ENCODE data around the gene KLHL26. TPM values are rescaled to one million over a fixed set of nuclear protein-coding genes. Genes with fewer than 3 reads are reported as not detected.

KLHL26 gene
- total RNA-seq, 1 experiment from 2014 or later, result 17.1 TPM

DNA sequence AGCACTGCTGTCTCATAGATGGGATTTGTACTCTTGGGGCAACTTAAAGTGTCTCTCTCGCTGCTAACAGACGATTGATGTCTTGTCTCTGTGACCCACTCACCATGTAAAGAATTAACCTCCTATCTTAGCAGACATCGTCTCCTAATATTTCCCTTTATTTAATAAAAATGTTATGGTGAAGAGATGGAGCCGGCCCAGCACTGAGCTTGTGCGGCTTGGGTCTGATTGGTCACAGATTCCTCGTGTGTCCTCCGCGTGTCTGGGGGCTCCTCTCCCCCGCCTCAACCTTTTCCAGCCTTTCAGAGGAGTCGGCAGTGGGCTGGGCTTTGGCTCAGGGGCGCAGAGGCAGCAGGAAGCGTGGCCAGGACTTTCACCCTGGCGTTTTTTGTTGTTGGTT lies 33.5 kb downstream of the KLHL26 start (continued):
- TF ChIP-seq YY1 (IDR thresholded peaks at IDR 0.05; ENCODE audit: extremely low read depth, insufficient replicate concordance, low read depth, low read length) (no peak), ZNF274 (IDR thresholded peaks at IDR 0.05; ENCODE audit: low read depth, low read length) (no peak)

DNA sequence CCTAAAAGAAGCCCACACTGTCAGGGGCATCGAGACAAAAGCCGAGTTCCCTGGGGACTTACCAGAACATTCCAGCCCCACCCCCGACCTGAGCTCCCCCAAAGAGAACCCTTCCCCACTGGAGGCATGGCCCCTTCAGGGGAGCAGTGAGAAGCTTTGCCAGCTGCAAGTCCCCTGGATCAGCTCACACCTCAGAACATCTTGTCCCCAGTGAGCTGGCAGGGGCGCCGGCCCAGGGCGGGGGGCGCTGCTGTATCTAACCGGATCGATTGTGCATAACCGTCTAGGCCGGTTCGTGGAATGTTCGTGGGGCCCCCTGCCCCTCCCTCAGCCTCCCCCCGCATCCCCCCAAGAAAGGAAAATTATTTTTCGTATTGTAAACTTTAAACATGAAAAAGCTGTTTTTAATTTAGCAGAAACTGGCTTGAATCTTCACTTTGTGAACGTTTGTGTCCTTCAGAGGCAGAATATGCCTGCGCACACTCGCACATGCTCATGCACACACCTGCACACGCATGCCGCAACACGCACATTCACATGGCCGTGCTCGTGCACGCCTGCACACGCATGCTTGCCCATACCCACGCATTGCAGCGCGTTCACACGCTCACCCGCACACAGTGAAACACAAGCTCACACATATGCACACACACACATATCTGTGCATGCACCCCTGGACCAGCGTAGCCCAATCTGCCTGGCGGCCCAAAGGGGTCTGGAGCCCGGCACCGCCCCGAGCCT lies 34.6 kb downstream of the KLHL26 start:
- no peak overlapping the region for H3K4me2 ChIP-seq (ENCODE audit: low read length)
- H3K9me3 ChIP-seq (ENCODE audit: control insufficient read depth in 1 of 2, insufficient read depth in 1 of 2, low read depth in 1 of 2, low read length in 2 of 2), result no peaks in the 10 kb centered on the region
- ChIA-PET CTCF (interaction anchor here (0.6 kb wide), 1 partner anchor 114 kb away, joined by 3 read pairs; no protein-coding TSS in a partner anchor), POLR2A (no interaction called here), RAD21 (ENCODE audit: low non-redundant PET in 1 of 2, low total read pairs in 2 of 2, uncharacterized antibody in 2 of 2, unreplicated experiment in 2 of 2) (no interaction called here)
- intact Hi-C loops (cut with micrococcal nuclease), result no loop called here
- no peak for ATAC-seq
- no peak overlapping the region for H2AFZ ChIP-seq (ENCODE audit: low read depth, low read length, poor library complexity, severe bottlenecking)
- no peaks in the 10 kb centered on the region for H4K20me1 ChIP-seq (ENCODE audit: insufficient read depth)
- DNase-seq (ENCODE audit: low read depth, low spot score), result no peak
- H3K36me3 ChIP-seq (ENCODE audit: control insufficient read depth in 1 of 2, insufficient read depth in 2 of 2, low read length in 2 of 2), result no peaks in the 10 kb centered on the region; a peak in 1 of 4 replicates
- no peak overlapping the region for H3K9ac ChIP-seq (ENCODE audit: low read length)
- H3K27me3 ChIP-seq (ENCODE audit: insufficient read depth, low read length), result no peaks in the 10 kb centered on the region
- peaks cover 5 to 6% of the 10 kb centered on the region in 2 experiments; a peak in 2 of 4 replicates for H3K4me1 ChIP-seq (ENCODE audit: control insufficient read depth in 1 of 2, insufficient read depth in 2 of 2, low read length in 2 of 2)
- H3K79me2 ChIP-seq (ENCODE audit: insufficient read depth, low read length), result no peaks in the 10 kb centered on the region
- BruUV-seq (replicated peaks), result no TSS peak
- no peak overlapping the region for H3K4me3 ChIP-seq (replicated peaks in 1 of 2; ENCODE audit: low read depth in 1 of 2, low read length in 2 of 2)
- H3K27ac ChIP-seq (ENCODE audit: low read depth, low read length), result no peak overlapping the region
- TF ChIP-seq ATF3 (IDR thresholded peaks at IDR 0.05), result no peak
- TF ChIP-seq SIN3A (IDR thresholded peaks at IDR 0.05; ENCODE audit: low read depth), result no peak
- TF ChIP-seq, protein P1, sequence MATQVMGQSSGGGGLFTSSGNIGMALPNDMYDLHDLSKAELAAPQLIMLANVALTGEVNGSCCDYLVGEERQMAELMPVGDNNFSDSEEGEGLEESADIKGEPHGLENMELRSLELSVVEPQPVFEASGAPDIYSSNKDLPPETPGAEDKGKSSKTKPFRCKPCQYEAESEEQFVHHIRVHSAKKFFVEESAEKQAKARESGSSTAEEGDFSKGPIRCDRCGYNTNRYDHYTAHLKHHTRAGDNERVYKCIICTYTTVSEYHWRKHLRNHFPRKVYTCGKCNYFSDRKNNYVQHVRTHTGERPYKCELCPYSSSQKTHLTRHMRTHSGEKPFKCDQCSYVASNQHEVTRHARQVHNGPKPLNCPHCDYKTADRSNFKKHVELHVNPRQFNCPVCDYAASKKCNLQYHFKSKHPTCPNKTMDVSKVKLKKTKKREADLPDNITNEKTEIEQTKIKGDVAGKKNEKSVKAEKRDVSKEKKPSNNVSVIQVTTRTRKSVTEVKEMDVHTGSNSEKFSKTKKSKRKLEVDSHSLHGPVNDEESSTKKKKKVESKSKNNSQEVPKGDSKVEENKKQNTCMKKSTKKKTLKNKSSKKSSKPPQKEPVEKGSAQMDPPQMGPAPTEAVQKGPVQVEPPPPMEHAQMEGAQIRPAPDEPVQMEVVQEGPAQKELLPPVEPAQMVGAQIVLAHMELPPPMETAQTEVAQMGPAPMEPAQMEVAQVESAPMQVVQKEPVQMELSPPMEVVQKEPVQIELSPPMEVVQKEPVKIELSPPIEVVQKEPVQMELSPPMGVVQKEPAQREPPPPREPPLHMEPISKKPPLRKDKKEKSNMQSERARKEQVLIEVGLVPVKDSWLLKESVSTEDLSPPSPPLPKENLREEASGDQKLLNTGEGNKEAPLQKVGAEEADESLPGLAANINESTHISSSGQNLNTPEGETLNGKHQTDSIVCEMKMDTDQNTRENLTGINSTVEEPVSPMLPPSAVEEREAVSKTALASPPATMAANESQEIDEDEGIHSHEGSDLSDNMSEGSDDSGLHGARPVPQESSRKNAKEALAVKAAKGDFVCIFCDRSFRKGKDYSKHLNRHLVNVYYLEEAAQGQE (IDR thresholded peaks at IDR 0.05; ENCODE audit: low read depth), result no peak
- TF ChIP-seq, protein P2, sequence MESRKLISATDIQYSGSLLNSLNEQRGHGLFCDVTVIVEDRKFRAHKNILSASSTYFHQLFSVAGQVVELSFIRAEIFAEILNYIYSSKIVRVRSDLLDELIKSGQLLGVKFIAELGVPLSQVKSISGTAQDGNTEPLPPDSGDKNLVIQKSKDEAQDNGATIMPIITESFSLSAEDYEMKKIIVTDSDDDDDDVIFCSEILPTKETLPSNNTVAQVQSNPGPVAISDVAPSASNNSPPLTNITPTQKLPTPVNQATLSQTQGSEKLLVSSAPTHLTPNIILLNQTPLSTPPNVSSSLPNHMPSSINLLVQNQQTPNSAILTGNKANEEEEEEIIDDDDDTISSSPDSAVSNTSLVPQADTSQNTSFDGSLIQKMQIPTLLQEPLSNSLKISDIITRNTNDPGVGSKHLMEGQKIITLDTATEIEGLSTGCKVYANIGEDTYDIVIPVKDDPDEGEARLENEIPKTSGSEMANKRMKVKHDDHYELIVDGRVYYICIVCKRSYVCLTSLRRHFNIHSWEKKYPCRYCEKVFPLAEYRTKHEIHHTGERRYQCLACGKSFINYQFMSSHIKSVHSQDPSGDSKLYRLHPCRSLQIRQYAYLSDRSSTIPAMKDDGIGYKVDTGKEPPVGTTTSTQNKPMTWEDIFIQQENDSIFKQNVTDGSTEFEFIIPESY (IDR thresholded peaks at IDR 0.05; ENCODE audit: extremely low read depth, insufficient replicate concordance, low read length), result no peak
- TF ChIP-seq ZNF274 (IDR thresholded peaks at IDR 0.05; ENCODE audit: low read depth, low read length), result no peak
- TF ChIP-seq FOSL1 (IDR thresholded peaks at IDR 0.05; ENCODE audit: low read depth), result no peak
- TF ChIP-seq ELF1 (IDR thresholded peaks at IDR 0.05; ENCODE audit: borderline replicate concordance, low read depth), result no peak
- no peak for TF ChIP-seq RAD21 (IDR thresholded peaks at IDR 0.05; ENCODE audit: low read depth)
- no peak for TF ChIP-seq YY1 (IDR thresholded peaks at IDR 0.05; ENCODE audit: extremely low read depth, insufficient replicate concordance, low read depth, low read length)
- TF ChIP-seq TCF7L2 (IDR thresholded peaks at IDR 0.05; ENCODE audit: borderline replicate concordance, extremely low read depth, insufficient read depth, insufficient read length), result no peak
- no peak for TF ChIP-seq CEBPB (IDR thresholded peaks at IDR 0.05; ENCODE audit: low read depth)
- TF ChIP-seq CBX3 (IDR thresholded peaks at IDR 0.05; ENCODE audit: low read depth), result no peak
- TF ChIP-seq JUND (IDR thresholded peaks at IDR 0.05), result no peak
- no peak for TF ChIP-seq POLR2AphosphoS5 (IDR thresholded peaks at IDR 0.05; ENCODE audit: low read depth, low read length)
- no peak for TF ChIP-seq CTCF (IDR thresholded peaks at IDR 0.05 in 2 of 3, conservative IDR thresholded peaks at IDR 0.05 in 1 of 3; ENCODE audit: borderline replicate concordance in 1 of 3, insufficient read depth in 1 of 3, low read depth in 2 of 3, low read length in 2 of 3)
- no peak for TF ChIP-seq SP1 (IDR thresholded peaks at IDR 0.05; ENCODE audit: low read depth)
- no peak for TF ChIP-seq EGR1 (IDR thresholded peaks at IDR 0.05; ENCODE audit: low read depth)
- H3K9me2 ChIP-seq (ENCODE audit: insufficient read depth), result no peaks in the 10 kb centered on the region

Data from HCT116 (cell line).